K562 (cell line): ENCODE data around the gene KRT4. TPM values are rescaled to one million over a fixed set of nuclear protein-coding genes. Genes with fewer than 3 reads are reported as not detected.

Source experiments
- ELF1 ChIP-seq: fragments of 200-800 bp; sonication (Bioruptor generic); IDR thresholded peaks from 2 replicates; pipeline ENCODE4 v1.6.1; 2016; ENCODE audit warnings: missing genetic modification characterization, missing compliant biosample characterization
- ESRRA ChIP-seq: fragments of 450-650 bp; IDR thresholded peaks from 2 replicates; pipeline ENCODE4 v1.6.1; 2014; ENCODE audit warnings: low read depth, mild to moderate bottlenecking, moderate library complexity, borderline replicate concordance
- FOXA1 ChIP-seq: fragments of 450-650 bp; IDR thresholded peaks from 2 replicates; pipeline ENCODE4 v1.6.1; 2016; ENCODE audit warnings: mild to moderate bottlenecking, borderline replicate concordance
- FOXJ2 ChIP-seq: fragments of 200-800 bp; sonication (Bioruptor generic); IDR thresholded peaks from 2 replicates; pipeline ENCODE4 v1.6.1; 2016; ENCODE audit warnings: missing genetic modification characterization, missing compliant biosample characterization
- KLF10 ChIP-seq: fragments of 250-450 bp; sonication (Bioruptor Pico); IDR thresholded peaks from 2 replicates; pipeline ENCODE4 v1.6.1; 2021; ENCODE audit warnings: matching md5 sums
- KLF13 ChIP-seq: fragments of 450-650 bp; IDR thresholded peaks from 2 replicates; pipeline ENCODE4 v1.6.1; 2016; ENCODE audit warnings: missing genetic modification characterization, low read depth, mild to moderate bottlenecking, missing compliant biosample characterization, moderate library complexity, borderline replicate concordance
- LEF1 ChIP-seq: fragments of 450-650 bp; IDR thresholded peaks from 2 replicates; pipeline ENCODE4 v1.6.1; 2016; ENCODE audit warnings: mild to moderate bottlenecking
- MAFG ChIP-seq: fragments of 450-650 bp; conservative IDR thresholded peaks from 2 replicates; pipeline ENCODE4 v1.6.1; 2016; ENCODE audit warnings: missing genetic modification characterization, missing compliant biosample characterization
- PHTF2 ChIP-seq: fragments of 250-450 bp; sonication (Bioruptor Pico); IDR thresholded peaks from 2 replicates; pipeline ENCODE4 v1.5.0; 2021; ENCODE audit warnings: mild to moderate bottlenecking
- RAD51 ChIP-seq: fragments of 450-650 bp; IDR thresholded peaks from 2 replicates; pipeline ENCODE4 v1.7.1; 2016; ENCODE audit warnings: low read depth, mild to moderate bottlenecking, borderline replicate concordance
- RBM17 ChIP-seq: fragments of 200-400 bp; formaldehyde crosslinking; IDR thresholded peaks from 2 replicates; pipeline ENCODE4 v1.6.1; 2017; ENCODE audit warnings: low read depth, mild to moderate bottlenecking, low read length, borderline replicate concordance
- RNF2 ChIP-seq: sonication (generic); IDR thresholded peaks from 2 replicates; pipeline ENCODE4 v1.6.1; 2016
- TCF7L2 ChIP-seq: fragments of 150-350 bp; IDR thresholded peaks from 2 replicates; pipeline ENCODE4 v1.6.1; 2016; ENCODE audit warnings: low read depth, mild to moderate bottlenecking, low read length, moderate library complexity
- TEAD4 ChIP-seq, 2 experiments: sonication (generic) in 1 of 2; formaldehyde crosslinking in 1 of 2; IDR thresholded peaks; 2 replicates each; pipeline versions ENCODE4 v1.6.1 to v1.8.0; 2012 to 2022; ENCODE audit warnings: borderline replicate concordance in 1 of 2, inconsistent platforms in 1 of 2, low read length in 1 of 2, mild to moderate bottlenecking in 1 of 2, missing genetic modification reagents in 1 of 2
- ZFP1 ChIP-seq: fragments of 450-650 bp; formaldehyde crosslinking; IDR thresholded peaks from 2 replicates; pipeline ENCODE4 v1.4.0; 2020; ENCODE audit warnings: mild to moderate bottlenecking, mixed read lengths
- ZNF436 ChIP-seq: fragments of 250-450, 450-650 bp; sonication (Bioruptor Pico); formaldehyde crosslinking; IDR thresholded peaks from 2 replicates; pipeline ENCODE4 v1.7.0; 2020; ENCODE audit warnings: mild to moderate bottlenecking
- polyA plus RNA-seq, 8 experiments: library from polyadenylated mRNA; depleted of rRNA in 4 of 8; stranded (reverse) in 5 of 8; unstranded in 3 of 8; fragments of >200 nt; fragmentation: Nextera tagmentation in 2 of 8; fragmentation: Illumina TruSeq in 1 of 8; extraction: Ambion mirVana in 2 of 8; extraction: Trizol in 1 of 8; gene quantifications; 2 replicates each; pipeline versions ENCODE4 v1.2.1 to v1.2.3, GENCODE V29; 2011 to 2014; ENCODE audit warnings: inconsistent platforms in 1 of 8, missing spikeins in 1 of 8
- total RNA-seq, 7 experiments: library from RNA; depleted of rRNA in 6 of 7; stranded (reverse); fragments of >200 nt in 6 of 7; fragmentation: Illumina TruSeq in 2 of 7; extraction: Trizol in 2 of 7; gene quantifications; 2 replicates each; pipeline versions ENCODE4 v1.2.1 to v1.2.3, GENCODE V29; 2011 to 2021; ENCODE audit warnings: low replicate concordance in 1 of 7
- TF ChIP-seq, protein P1 (sequence below): fragments of 450-650 bp; IDR thresholded peaks from 2 replicates; pipeline ENCODE4 v1.6.1; 2014; ENCODE audit warnings: low read depth, mild to moderate bottlenecking, moderate library complexity, borderline replicate concordance
- TF ChIP-seq, protein P2 (sequence below): fragments of 250-450 bp; sonication (Bioruptor Pico); IDR thresholded peaks from 2 replicates; pipeline ENCODE4 v1.8.0; 2022; ENCODE audit warnings: inconsistent platforms
- TF ChIP-seq, protein P3 (sequence below): fragments of 250-450 bp; sonication (Bioruptor Pico); IDR thresholded peaks from 2 replicates; pipeline ENCODE4 v1.4.0; 2020; ENCODE audit warnings: mild to moderate bottlenecking, moderate library complexity

The KRT4 gene
- total and polyA plus RNA-seq, 9 of the 15 experiments (the other 6 are each of a cell fraction or from before 2014, with no cell fraction given), result not detected

DNA sequence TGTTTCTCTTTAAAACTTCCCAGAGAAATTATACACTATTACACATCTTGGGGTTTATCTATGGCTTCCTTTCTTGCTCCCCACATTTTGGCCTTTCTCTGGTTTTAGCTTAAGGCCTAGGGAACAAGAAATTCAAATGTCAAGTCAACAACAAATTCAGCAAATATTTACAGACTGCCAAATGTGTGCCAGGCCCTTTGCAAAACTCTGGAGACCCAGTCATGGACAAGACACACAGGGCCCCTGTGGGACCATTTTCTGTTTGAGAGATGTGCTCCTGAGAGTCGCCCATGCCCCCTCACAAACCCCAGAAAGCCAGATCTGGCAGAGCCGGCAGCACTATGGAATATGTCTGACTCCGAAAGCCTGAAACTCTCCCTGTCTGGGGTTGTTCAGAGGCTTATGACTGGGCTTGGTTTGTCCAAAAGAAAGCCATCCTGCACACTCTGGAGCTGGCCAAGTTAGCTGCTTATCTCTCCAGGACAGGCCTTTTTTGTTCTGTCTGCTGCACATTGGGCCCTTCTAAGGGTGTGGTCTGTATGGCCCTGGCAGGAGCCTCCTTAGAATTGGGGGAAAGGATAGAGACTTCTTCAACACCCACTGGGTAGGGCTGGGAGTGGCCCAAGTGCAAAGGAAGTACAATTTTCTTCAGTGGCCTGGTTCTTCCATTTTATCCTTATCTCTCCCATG, 16.9 kb downstream of the KRT4 start (continued):
- no peak for TF ChIP-seq KLF13 (tag)
- TF ChIP-seq RNF2, result peak; percentile 27; the same call in 1 of the 2 replicates
- TF ChIP-seq FOXA1, result no peak
- no peak for TF ChIP-seq RAD51
- peak; percentile 57; the same call in 1 of the 2 replicates for TF ChIP-seq LEF1
- TF ChIP-seq ZNF436 (CRISPR knock-in tag), result no peak
- TF ChIP-seq FOXJ2 (tag), result no peak
- TF ChIP-seq TCF7L2, result no peak
- no peak for TF ChIP-seq RBM17
- TF ChIP-seq PHTF2 (CRISPR knock-in tag), result no peak
- TF ChIP-seq, protein P1, sequence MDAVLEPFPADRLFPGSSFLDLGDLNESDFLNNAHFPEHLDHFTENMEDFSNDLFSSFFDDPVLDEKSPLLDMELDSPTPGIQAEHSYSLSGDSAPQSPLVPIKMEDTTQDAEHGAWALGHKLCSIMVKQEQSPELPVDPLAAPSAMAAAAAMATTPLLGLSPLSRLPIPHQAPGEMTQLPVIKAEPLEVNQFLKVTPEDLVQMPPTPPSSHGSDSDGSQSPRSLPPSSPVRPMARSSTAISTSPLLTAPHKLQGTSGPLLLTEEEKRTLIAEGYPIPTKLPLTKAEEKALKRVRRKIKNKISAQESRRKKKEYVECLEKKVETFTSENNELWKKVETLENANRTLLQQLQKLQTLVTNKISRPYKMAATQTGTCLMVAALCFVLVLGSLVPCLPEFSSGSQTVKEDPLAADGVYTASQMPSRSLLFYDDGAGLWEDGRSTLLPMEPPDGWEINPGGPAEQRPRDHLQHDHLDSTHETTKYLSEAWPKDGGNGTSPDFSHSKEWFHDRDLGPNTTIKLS, result no peak; the same call in 1 of the 2 replicates
- TF ChIP-seq, protein P2, sequence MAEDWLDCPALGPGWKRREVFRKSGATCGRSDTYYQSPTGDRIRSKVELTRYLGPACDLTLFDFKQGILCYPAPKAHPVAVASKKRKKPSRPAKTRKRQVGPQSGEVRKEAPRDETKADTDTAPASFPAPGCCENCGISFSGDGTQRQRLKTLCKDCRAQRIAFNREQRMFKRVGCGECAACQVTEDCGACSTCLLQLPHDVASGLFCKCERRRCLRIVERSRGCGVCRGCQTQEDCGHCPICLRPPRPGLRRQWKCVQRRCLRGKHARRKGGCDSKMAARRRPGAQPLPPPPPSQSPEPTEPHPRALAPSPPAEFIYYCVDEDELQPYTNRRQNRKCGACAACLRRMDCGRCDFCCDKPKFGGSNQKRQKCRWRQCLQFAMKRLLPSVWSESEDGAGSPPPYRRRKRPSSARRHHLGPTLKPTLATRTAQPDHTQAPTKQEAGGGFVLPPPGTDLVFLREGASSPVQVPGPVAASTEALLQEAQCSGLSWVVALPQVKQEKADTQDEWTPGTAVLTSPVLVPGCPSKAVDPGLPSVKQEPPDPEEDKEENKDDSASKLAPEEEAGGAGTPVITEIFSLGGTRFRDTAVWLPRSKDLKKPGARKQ (CRISPR knock-in tag), result no peak
- peak; percentile 87 for TF ChIP-seq TEAD4 (IDR thresholded peaks at IDR 0.05; ENCODE audit: low read length)
- no peak for TF ChIP-seq TEAD4 (CRISPR knock-in tag; IDR thresholded peaks at IDR 0.05; ENCODE audit: borderline replicate concordance)
- no peak for TF ChIP-seq ESRRA
- TF ChIP-seq, protein P3, sequence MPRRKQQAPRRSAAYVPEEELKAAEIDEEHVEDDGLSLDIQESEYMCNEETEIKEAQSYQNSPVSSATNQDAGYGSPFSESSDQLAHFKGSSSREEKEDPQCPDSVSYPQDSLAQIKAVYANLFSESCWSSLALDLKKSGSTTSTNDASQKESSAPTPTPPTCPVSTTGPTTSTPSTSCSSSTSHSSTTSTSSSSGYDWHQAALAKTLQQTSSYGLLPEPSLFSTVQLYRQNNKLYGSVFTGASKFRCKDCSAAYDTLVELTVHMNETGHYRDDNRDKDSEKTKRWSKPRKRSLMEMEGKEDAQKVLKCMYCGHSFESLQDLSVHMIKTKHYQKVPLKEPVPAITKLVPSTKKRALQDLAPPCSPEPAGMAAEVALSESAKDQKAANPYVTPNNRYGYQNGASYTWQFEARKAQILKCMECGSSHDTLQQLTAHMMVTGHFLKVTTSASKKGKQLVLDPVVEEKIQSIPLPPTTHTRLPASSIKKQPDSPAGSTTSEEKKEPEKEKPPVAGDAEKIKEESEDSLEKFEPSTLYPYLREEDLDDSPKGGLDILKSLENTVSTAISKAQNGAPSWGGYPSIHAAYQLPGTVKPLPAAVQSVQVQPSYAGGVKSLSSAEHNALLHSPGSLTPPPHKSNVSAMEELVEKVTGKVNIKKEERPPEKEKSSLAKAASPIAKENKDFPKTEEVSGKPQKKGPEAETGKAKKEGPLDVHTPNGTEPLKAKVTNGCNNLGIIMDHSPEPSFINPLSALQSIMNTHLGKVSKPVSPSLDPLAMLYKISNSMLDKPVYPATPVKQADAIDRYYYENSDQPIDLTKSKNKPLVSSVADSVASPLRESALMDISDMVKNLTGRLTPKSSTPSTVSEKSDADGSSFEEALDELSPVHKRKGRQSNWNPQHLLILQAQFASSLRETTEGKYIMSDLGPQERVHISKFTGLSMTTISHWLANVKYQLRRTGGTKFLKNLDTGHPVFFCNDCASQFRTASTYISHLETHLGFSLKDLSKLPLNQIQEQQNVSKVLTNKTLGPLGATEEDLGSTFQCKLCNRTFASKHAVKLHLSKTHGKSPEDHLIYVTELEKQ (CRISPR knock-in tag), result no peak
- no peak for TF ChIP-seq ZFP1 (CRISPR knock-in tag)
- TF ChIP-seq ELF1, result no peak
- no peak for TF ChIP-seq KLF10 (CRISPR knock-in tag)
- no peak for TF ChIP-seq MAFG (tag)
